HG02938 (cell line): Measurements from ENCODE around the gene CCDC60.

ENCODE experiments used
- ATAC-seq: cut with Tn5 transposase; IDR thresholded peaks from one replicate; pipeline ENCODE4 v1.9.1; 2021; ENCODE audit warnings: mild to moderate bottlenecking, moderate library complexity; ENCODE audit not compliant: unreplicated experiment

The CCDC60 gene

GRCh38 chr12:119334430-119335170 lies at the start of gene CCDC60:
Gene CCDC60, plus strand, starts transcription at chr12:119334729. Its CDS starts 448 bp downstream, at chr12:119335177.
- no peak for ATAC-seq

DNA sequence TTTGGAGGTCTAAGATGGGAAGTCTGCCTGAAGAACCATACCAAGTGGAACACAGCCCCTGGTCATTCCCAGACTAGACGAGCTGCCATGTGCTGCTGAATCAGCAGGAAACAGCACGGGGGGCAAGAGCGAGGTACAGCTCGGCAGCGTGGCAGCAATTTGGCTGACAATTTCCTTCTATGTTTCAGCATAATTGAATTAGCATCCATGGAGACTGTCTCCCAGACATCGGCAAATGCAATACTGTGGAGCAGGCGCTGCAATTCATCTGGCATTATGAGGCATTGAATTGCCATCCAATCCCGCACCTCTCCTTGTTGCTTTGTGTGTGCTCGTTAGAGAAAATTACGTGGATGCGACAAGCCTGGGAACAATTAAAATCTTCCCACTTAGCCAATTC lies 46.0 kb upstream of the CCDC60 start:
- no peak for ATAC-seq

- no peak for ATAC-seq
Measured at GRCh38 chr12:119292893-119293630, 41.5 kb upstream of the CCDC60 start.

- no peak for ATAC-seq
Measured at GRCh38 chr12:119294211-119294610, 40.3 kb upstream of the CCDC60 start.

DNA sequence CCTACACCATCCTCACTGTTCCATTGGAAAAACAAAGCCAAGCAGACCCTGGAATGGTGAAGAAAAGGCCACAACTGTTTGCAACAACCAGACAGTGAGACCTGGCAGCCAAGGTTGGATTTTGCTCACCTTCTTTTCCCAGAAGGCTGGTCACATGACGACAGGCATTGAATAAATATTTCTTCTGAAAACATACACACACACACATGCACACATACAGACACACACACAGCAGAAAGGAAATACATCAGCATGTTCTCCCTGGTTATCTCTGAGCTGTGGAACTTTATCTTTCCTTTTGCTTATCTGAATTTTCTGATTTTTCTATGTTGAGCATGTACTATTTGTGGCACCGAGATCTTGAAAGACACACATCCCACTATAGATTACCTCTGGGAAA lies 38.0 kb upstream of the CCDC60 start:
- no peak for ATAC-seq

- ATAC-seq = no peak
Measured at GRCh38 chr12:119299130-119299529, 35.4 kb upstream of the CCDC60 start.

DNA sequence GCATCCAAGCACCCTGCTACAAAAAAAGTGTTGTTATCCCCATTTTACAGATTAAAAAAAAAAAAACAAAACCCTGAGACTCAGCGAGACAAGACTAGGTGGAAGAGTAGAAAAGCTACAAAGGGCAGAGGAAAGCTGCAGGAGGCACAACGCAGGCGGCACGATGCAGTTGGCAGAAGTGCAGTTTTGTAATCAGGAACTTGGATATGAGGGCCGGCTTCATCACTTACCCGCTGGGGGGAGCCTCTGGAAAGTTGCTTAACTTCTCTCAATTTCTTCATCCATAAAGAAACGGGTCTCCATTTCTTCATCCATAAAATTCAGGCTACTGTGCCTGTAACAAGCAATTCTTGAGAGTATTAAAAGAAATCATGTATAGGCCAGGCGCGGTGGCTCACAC lies 33.1 kb upstream of the CCDC60 start:
- ATAC-seq = no peak

DNA sequence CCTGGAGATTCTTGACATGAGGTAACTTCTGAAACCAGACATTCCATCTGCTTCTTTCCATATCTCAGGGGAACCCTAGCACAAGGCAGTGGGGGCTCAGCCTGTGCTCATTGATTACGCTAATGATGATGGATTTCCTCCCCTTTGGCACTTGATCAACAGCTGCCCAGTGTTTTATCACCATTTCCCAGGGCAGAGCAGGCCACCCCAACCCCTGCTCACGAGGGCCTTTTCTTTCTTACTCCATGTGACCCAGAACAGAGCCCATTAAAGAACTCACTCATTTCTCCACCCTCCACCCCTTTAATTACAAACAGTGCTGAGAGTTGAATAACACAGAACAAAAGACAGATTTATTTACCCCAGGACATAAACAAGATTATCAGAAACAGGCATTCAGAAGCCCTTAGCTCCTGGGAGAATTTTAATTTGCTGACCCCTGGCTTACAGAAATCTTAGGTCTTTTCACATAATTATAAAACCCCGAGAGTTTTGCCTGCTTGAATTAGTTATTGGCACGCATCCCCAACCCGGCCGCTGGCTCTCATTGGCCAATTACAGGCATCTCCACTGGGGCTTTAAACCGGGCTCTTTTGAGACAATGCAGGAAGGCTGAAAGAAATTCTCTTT lies 32.0 kb upstream of the CCDC60 start:
- ATAC-seq = no peak

- no peak for ATAC-seq
Measured at GRCh38 chr12:119306593-119306992, 27.9 kb upstream of the CCDC60 start.

DNA sequence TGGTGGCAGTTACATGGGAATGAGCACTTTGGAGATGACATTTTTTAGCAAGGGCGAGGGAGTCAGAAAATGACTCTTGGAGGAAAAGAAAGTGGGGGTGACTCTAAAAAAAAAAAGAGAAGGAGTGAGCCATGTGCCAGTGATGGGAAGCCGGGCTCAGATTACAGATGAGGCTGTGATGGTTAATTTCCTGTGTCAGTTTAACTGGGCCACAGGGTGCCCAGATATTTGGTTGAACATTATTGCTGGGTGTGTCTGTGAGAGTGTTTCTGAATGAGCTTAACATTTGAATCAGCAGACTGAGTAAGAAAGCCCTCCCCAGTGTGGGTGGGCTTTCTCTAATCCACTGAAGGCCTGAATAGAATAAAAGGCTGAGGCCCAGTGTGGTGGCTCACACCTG lies 26.8 kb upstream of the CCDC60 start:
- ATAC-seq = no peak

DNA sequence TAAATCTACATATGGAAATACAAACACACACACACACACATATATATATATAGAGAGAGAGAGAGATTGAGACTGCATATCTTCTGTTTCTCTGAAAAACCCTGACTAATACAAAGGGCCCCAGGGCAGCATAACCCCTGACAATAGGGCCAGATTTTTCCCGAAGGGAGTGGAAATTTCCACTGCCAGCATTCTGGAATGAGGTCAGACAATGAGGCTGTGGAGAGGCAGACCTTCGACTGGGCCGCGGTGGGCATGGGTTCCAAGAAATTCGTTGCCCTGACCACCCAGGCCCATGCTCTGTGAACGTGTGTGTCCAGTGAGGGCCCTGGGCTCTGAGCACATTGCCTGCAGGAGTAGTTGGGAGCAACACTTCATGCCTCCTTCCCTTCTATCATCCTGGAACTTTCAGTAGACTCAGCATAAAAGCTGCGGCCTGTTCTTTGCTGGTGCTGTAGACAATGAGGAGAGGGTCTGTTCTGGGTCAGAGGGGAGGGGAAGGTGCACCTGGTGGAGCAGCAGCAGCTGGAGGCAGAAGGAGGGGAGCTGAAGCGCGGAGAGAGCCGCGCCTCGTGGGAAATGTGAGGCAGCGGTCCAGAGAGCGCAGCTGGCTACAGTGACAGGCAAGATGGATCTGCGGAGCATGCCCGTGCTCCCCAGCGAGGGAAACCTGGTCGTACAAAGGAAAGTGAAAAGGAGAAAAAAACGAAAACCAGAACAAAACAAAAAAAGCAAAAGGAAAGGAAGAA lies 25.6 kb upstream of the CCDC60 start:
- ATAC-seq = no peak

DNA sequence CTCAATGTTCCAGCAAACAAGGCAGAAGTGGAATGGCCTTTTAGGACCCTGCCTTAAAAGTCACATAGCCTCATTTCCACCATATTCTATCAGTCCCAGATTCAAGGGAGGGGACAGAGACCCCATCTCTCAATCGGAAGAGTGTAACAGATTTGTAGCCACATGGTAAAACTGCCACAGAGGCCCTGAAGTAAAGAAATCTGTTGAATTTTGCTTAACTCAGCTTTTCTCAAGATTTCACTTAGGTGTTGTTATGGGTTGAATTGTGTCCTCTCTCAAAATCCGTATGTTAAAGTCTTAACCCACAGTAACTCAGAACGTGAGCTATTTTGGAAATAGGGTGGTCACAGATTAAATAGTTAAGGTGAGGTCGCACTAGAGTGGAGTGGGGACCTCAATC lies 22.7 kb upstream of the CCDC60 start:
- no peak for ATAC-seq

DNA sequence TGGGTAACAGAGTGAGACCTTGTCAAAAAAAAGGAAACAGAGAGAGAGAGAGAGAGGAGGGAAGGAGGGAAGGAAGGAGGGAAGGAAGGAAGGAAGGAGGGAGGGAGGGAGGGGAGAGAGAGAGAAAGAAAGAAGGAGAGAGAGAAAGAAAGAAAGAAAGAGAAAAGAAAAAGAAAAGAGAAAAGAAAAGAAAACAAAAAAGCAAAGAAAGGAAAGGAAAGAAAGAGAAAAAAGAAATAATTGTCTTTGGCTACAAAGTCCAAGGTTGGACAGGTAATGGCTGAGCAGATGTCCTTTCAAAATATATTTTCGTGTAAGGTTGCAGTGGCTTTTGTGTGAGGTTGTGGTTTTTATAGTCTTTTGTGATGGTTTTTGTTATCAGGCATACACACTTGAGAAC lies 21.6 kb upstream of the CCDC60 start:
- ATAC-seq = no peak

DNA sequence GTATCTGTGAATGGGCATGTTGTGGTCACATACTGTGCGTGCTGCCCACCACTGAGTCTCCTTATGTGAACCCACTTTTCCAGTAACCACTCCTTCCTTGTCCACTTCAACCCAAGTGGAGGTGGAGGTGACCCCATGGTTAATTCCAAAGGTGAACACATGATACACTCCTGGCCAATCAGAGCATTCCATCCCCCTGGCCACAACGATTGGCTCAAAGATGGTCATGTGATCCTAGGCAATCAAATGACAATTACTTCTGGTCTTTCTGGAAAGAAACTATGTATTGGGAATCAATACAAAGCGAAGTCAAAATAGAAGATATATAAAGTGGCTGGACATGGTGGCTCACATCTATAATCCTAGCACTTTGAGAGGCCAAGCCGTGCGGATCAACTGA lies 20.2 kb upstream of the CCDC60 start:
- no peak for ATAC-seq

- no peak for ATAC-seq
Measured at GRCh38 chr12:119319638-119320037, 14.9 kb upstream of the CCDC60 start.

GRCh38 chr12:119320678-119321077 lies 13.9 kb upstream of the CCDC60 start:
- ATAC-seq = no peak

GRCh38 chr12:119322301-119322723 lies 12.2 kb upstream of the CCDC60 start:
- ATAC-seq = no peak

- ATAC-seq = no peak
Measured at GRCh38 chr12:119325813-119326212, 8.7 kb upstream of the CCDC60 start.

DNA sequence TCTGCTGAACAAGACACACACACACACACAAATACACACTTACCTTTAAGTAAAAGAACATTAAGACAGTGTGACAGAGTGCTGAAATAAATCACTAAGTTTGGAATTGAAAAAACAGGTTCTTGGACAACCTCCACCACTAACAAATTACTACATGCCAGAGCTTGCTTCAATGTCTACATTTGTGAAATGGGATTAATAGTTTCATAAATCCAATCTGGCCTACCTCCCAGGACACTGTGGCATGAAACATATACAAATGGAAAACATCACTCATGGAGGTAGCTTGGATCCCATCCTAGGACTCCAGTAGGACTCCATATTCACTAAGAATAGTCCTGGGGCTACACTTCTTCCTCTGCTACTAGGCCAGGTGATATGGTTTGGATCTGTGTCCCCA lies 8.2 kb upstream of the CCDC60 start:
- no peak for ATAC-seq

DNA sequence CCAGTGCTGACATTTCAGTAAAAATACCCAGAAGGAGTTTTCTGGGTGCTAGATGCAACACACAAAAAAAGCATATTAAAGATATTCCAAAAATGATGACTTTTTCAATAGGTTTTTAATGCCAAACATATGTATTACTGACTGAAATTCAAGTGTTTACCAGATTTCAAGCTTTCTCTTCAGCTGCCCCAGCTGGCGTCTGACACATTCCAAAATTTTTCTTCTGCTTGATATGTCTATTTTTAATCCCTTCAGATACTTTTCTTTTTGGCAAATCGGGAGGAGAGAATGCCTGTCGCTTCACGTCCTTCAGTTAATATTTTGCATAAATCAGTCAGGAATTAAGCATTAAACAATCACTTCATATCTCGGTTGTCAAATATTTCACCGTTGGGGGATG lies 7.1 kb upstream of the CCDC60 start:
- no peak for ATAC-seq

- ATAC-seq = no peak
Measured at GRCh38 chr12:119328111-119328510, 6.4 kb upstream of the CCDC60 start.
